ENCODE data around the gene ADD1. TPM values are rescaled to one million over a fixed set of nuclear protein-coding genes. Genes with fewer than 3 reads are reported as not detected.
A peak's percentile ranks its signal among the peaks of the same experiment; 100 is the strongest.

ADD1 gene
- total RNA-seq, 1 experiment from 2014 or later = 181 TPM

- CTCF ChIA-PET = interaction anchor here (0.5 kb wide), 1 partner anchor 188 kb away, joined by 3 read pairs; no protein-coding TSS in a partner anchor
- H3F3A ChIP-seq (ENCODE audit: insufficient read depth, low read depth) = no peaks in the 10 kb centered on the region; the same call in 1 of the 2 replicates
Observed at GRCh38 chr4:2946812-2947600, 103.4 kb downstream of the ADD1 start.

GRCh38 chr4:2947926-2948325 lies 104.3 kb downstream of the ADD1 start:
- Histone ChIP-seq H3K4me3 (no peak overlapping the region), H3K36me3 (ENCODE audit: low read depth) (no peaks in the 10 kb centered on the region), H4K20me1 (ENCODE audit: insufficient read depth) (peaks cover 4% of the 10 kb centered on the region; the same call in 1 of the 2 replicates), H3F3A (ENCODE audit: insufficient read depth, low read depth) (no peaks in the 10 kb centered on the region; the same call in 1 of the 2 replicates), H3K4me1 (replicated peaks; ENCODE audit: insufficient read depth) (no peaks in the 10 kb centered on the region), H3K9me3 (ENCODE audit: insufficient read depth, low read depth) (no peaks in the 10 kb centered on the region), H3K79me2 (ENCODE audit: low read depth) (no peaks in the 10 kb centered on the region), H3K27ac (no peak overlapping the region), H3K4me2 (no peak overlapping the region), H2AFZ (no peak overlapping the region), H3K9me2 (ENCODE audit: insufficient read depth) (no peaks in the 10 kb centered on the region), H3K27me3 (ENCODE audit: insufficient read depth, low read depth) (no peaks in the 10 kb centered on the region)
- BruUV-seq (replicated peaks) = no TSS peak
- intact Hi-C loops (cut with micrococcal nuclease; ENCODE audit: unreplicated experiment) = no loop called here
- ChIA-PET POLR2A (ENCODE audit: unreplicated experiment) (no interaction called here), CTCF (no interaction called here)
- DNase-seq = no peak
- TF ChIP-seq, protein P1, sequence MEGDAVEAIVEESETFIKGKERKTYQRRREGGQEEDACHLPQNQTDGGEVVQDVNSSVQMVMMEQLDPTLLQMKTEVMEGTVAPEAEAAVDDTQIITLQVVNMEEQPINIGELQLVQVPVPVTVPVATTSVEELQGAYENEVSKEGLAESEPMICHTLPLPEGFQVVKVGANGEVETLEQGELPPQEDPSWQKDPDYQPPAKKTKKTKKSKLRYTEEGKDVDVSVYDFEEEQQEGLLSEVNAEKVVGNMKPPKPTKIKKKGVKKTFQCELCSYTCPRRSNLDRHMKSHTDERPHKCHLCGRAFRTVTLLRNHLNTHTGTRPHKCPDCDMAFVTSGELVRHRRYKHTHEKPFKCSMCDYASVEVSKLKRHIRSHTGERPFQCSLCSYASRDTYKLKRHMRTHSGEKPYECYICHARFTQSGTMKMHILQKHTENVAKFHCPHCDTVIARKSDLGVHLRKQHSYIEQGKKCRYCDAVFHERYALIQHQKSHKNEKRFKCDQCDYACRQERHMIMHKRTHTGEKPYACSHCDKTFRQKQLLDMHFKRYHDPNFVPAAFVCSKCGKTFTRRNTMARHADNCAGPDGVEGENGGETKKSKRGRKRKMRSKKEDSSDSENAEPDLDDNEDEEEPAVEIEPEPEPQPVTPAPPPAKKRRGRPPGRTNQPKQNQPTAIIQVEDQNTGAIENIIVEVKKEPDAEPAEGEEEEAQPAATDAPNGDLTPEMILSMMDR (conservative IDR thresholded peaks at IDR 0.05) = no peak

More at GRCh38 chr4:2946812-2947600, 103.4 kb downstream of the ADD1 start:
- no peaks in the 10 kb centered on the region for H3K9me3 ChIP-seq (ENCODE audit: insufficient read depth, low read depth)
- POLR2A ChIA-PET (ENCODE audit: unreplicated experiment) = no interaction called here
- no peaks in the 10 kb centered on the region for H3K79me2 ChIP-seq (ENCODE audit: low read depth)
- no peak overlapping the region for H3K4me2 ChIP-seq
- H3K4me3 ChIP-seq = no peak overlapping the region
- intact Hi-C loops (cut with micrococcal nuclease; ENCODE audit: unreplicated experiment) = no loop called here
- TF ChIP-seq, protein P1 (conservative IDR thresholded peaks at IDR 0.05) = no peak
- TF ChIP-seq EZH2 (IDR thresholded peaks at IDR 0.05; ENCODE audit: low read depth) = no peak
- H3K9me2 ChIP-seq (ENCODE audit: insufficient read depth) = no peaks in the 10 kb centered on the region
- no peaks in the 10 kb centered on the region for H3K27me3 ChIP-seq (ENCODE audit: insufficient read depth, low read depth)
- no peaks in the 10 kb centered on the region for H3K4me1 ChIP-seq (replicated peaks; ENCODE audit: insufficient read depth)
- no TSS peak for BruUV-seq (replicated peaks)
- no peak overlapping the region for H2AFZ ChIP-seq
- H4K20me1 ChIP-seq (ENCODE audit: insufficient read depth) = peaks cover 4% of the 10 kb centered on the region; the same call in 1 of the 2 replicates
- H3K36me3 ChIP-seq (ENCODE audit: low read depth) = no peaks in the 10 kb centered on the region
- DNase-seq = no peak
- H3K27ac ChIP-seq = no peak overlapping the region

GRCh38 chr4:2948895-2949781 lies 105.5 kb downstream of the ADD1 start:
- POLR2A ChIA-PET (ENCODE audit: unreplicated experiment) = no interaction called here
- intact Hi-C loops (cut with micrococcal nuclease; ENCODE audit: unreplicated experiment) = loop anchor here (1.0 kb wide), 1 partner anchor 88 kb away; no protein-coding TSS in a partner anchor
- TF ChIP-seq, protein P1 (conservative IDR thresholded peaks at IDR 0.05) = peak; percentile 51; the same call in 1 of the 2 replicates
- TF ChIP-seq EZH2 (IDR thresholded peaks at IDR 0.05; ENCODE audit: low read depth) = no peak
- Histone ChIP-seq H3K36me3 (ENCODE audit: low read depth) (0 out of 2 replicates have a peak, but pooled peaks cover 3% of the 10 kb centered on the region), H3K9me2 (ENCODE audit: insufficient read depth) (no peaks in the 10 kb centered on the region), H3K4me3 (no peak overlapping the region), H3K4me2 (no peak overlapping the region), H2AFZ (no peak overlapping the region), H3K9me3 (ENCODE audit: insufficient read depth, low read depth) (no peaks in the 10 kb centered on the region), H3K27ac (no peak overlapping the region), H3F3A (ENCODE audit: insufficient read depth, low read depth) (no peaks in the 10 kb centered on the region; the same call in 1 of the 2 replicates), H4K20me1 (ENCODE audit: insufficient read depth) (peaks cover 4% of the 10 kb centered on the region; the same call in 1 of the 2 replicates), H3K79me2 (ENCODE audit: low read depth) (no peaks in the 10 kb centered on the region), H3K27me3 (ENCODE audit: insufficient read depth, low read depth) (no peaks in the 10 kb centered on the region), H3K4me1 (replicated peaks; ENCODE audit: insufficient read depth) (no peaks in the 10 kb centered on the region)
- no TSS peak for BruUV-seq (replicated peaks)
- CTCF ChIA-PET = interaction anchor here (0.6 to 1.0 kb wide), 3 partner anchors 13 to 218 kb away, joined by 3 to 4 read pairs (median 3); no protein-coding TSS in a partner anchor
- no peak for DNase-seq
